ENCODE data around the gene AICDA. TPM values are rescaled to one million over a fixed set of nuclear protein-coding genes. Genes with fewer than 3 reads are reported as not detected.
"Not testable (repeated sequence)": the region's sequence is repeated elsewhere in the genome, so short reads cannot be mapped to it uniquely, and the experiment has no call there.

The AICDA gene
- total RNA-seq, 2 experiments from 2014 or later = not detected

DNA sequence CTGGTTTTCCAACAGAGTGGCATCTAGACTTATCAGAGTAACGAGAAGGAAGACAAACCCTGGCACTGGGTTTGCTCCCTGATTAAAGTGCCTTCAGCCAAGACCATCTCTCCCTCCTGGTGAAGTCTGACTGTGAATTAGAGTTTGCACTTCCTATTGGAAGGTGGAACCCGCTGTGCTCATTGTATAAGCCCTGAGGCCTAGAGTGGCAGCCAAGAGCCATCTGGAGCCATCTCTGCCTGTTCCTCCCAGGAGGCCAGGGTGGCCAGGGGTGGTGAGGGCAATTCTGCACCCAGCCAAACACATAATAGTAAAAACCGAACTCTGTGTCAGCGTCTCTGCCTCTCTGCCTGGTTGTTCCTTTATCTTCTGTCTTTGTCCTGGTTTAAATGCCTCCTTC lies 25.0 kb upstream of the AICDA start:
- POLR2A ChIA-PET = no interaction called here
- no peaks in the 10 kb centered on the region for H3K27me3 Mint-ChIP-seq

DNA sequence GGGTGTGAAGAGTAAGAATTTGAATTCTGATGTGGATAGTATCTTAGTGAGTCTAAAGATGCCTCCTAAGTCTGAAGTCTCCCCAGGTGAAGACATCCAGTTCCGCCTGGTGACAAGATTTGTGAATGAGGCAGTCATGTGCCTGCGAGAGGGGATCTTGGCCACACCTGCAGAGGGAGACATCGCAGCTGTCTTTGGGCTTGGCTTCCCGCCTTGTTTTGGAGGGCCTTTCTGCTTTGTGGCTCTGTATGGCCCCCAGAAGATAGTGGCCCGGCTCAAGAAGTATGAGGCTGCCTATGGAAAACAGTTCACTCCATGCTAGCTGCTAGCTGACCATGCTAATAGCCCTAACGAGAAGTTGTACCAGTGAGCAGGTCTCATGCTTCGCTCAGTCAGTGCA lies 24.6 kb upstream of the AICDA start:
- ChIA-PET POLR2A (no interaction called here), CTCF (interaction anchor here (0.7 kb wide), 1 partner anchor 20 kb away, joined by 3 read pairs; no protein-coding TSS in a partner anchor)
- Mint-ChIP-seq H3K9me3 (ENCODE audit: low read depth) (no peaks in the 10 kb centered on the region), H3K27ac (no peak overlapping the region), H3K4me1 (no peaks in the 10 kb centered on the region), H3K27me3 (no peaks in the 10 kb centered on the region), H3K36me3 (ENCODE audit: low read depth) (no peaks in the 10 kb centered on the region), H3K4me3 (no peak overlapping the region)
- intact Hi-C loops (cut with DNase I, micrococcal nuclease) = no loop called here
- ATAC-seq = no peak
- no peak for DNase-seq

More for the DNA sequence above, 25.0 kb upstream of the AICDA start:
- intact Hi-C loops (cut with DNase I, micrococcal nuclease) = no loop called here
- H3K4me3 Mint-ChIP-seq = no peak overlapping the region
- H3K9me3 Mint-ChIP-seq (ENCODE audit: low read depth) = no peaks in the 10 kb centered on the region
- H3K4me1 Mint-ChIP-seq = no peaks in the 10 kb centered on the region
- no peak for ATAC-seq
- no peaks in the 10 kb centered on the region for H3K36me3 Mint-ChIP-seq (ENCODE audit: low read depth)
- H3K27ac Mint-ChIP-seq = no peak overlapping the region
- no peak for DNase-seq
- CTCF ChIA-PET = no interaction called here

DNA sequence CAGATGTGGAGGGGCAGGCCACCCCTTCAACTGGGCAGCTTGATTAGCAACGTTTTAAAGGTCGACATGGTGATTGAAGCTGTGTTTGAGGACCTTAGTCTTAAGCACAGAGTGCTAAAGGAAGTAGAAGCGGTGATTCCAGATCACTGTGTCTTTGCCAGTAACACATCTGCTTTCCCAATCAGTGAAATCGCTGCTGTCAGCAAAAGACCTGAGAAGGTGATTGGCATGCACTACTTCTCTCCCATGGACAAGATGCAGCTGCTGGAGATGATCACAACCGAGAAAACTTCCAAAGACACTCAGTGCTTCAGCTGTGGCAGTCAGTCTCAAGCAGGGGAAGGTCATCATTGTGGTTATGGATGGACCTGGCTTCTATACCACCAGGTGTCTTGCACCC lies 23.9 kb upstream of the AICDA start:
- POLR2A ChIA-PET = no interaction called here
- Mint-ChIP-seq H3K4me1 (no peaks in the 10 kb centered on the region), H3K27me3 (no peaks in the 10 kb centered on the region), H3K4me3 (no peak overlapping the region), H3K36me3 (ENCODE audit: low read depth) (no peaks in the 10 kb centered on the region), H3K9me3 (ENCODE audit: low read depth) (no peaks in the 10 kb centered on the region), H3K27ac (no peak overlapping the region)
- CTCF ChIA-PET = interaction anchor here (0.7 kb wide), 1 partner anchor 21 kb away, joined by 3 read pairs; no protein-coding TSS in a partner anchor
- DNase-seq (no peak), ATAC-seq (no peak)
- intact Hi-C loops (cut with DNase I, micrococcal nuclease) = no loop called here

DNA sequence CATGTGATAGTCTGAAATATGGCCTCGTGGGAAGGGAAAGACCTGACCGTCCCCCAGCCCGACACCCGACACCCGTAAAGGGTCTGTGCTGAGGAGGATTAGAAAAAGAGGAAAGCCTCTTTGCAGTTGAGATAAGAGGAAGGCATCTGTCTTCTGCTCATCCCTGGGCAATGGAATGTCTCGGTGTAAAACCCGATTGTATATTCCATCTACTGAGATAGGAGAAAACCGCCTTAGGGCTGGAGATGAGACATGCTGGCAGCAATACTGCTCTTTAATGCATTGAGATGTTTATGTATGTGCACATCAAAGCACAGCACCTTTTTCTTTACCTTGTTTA lies 23.3 kb upstream of the AICDA start:
- POLR2A ChIA-PET; DNase-seq; CTCF ChIA-PET; H3K27me3 Mint-ChIP-seq; H3K4me1 Mint-ChIP-seq; H3K9me3 Mint-ChIP-seq (ENCODE audit: low read depth); ATAC-seq; H3K4me3 Mint-ChIP-seq; H3K27ac Mint-ChIP-seq; H3K36me3 Mint-ChIP-seq (ENCODE audit: low read depth); intact Hi-C loops (cut with DNase I, micrococcal nuclease): not testable (repeated sequence)

DNA sequence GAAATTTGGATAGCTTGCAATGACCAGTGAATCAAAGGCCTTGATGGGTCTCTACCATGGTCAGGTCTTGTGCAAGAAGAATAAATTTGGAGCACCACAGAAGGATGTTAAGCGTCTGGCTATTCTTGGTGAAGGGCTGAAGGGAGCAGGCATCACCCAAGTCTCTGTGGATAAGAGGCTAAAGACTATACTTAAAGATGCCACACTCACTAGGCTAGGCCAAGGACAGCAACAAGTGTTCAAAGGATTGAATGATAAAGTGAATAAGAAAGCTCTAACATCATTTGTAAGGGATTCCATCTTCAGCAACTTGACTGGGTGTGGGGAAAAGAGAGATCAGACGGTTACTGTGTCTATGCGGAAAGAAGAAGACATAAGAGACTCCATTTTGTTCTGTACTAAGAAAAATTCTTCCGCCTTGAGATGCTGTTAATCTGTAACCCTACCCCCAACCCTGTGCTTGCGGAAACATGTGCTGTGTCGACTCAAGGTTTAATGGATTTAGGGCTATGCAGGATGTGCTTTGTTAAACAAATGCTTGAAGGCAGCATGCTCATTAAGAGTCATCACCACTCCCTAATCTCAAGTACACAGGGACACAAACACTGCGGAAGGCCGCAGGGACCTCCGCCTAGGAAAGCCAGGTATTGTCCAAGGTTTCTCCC lies 22.8 kb upstream of the AICDA start:
- H3K27me3 Mint-ChIP-seq; CTCF ChIA-PET; intact Hi-C loops (cut with DNase I, micrococcal nuclease); H3K36me3 Mint-ChIP-seq (ENCODE audit: low read depth); H3K9me3 Mint-ChIP-seq (ENCODE audit: low read depth); ATAC-seq; H3K27ac Mint-ChIP-seq; DNase-seq; H3K4me3 Mint-ChIP-seq; H3K4me1 Mint-ChIP-seq; POLR2A ChIA-PET: not testable (repeated sequence)

DNA sequence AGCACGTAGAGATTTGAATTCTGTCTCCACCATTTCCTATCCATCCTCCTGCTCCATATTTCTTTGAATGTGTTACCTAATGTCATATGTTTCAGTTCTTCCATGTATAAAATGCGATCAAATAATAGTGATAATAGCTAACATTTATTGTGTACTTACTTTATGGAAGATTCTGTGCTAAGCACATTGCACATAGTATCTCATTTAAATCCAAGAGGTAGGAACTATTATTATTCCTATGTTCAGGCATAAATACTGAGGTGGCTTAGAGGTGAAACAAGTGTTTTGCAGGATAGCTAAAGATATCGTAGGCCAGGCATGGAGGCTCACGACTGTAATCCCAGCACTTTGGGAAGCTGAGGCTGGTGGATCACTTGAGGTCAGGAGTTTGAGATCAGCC lies 17.5 kb upstream of the AICDA start:
- ChIA-PET POLR2A (no interaction called here), CTCF (interaction anchor here (1.1 kb wide), 1 partner anchor 40 kb away, joined by 5 read pairs; no protein-coding TSS in a partner anchor)
- Mint-ChIP-seq H3K27me3 (no peaks in the 10 kb centered on the region), H3K36me3 (ENCODE audit: low read depth) (no peaks in the 10 kb centered on the region), H3K9me3 (ENCODE audit: low read depth) (no peaks in the 10 kb centered on the region), H3K27ac (no peak overlapping the region), H3K4me3 (no peak overlapping the region), H3K4me1 (peaks cover 5% of the 10 kb centered on the region)
- intact Hi-C loops (cut with DNase I, micrococcal nuclease) = no loop called here
- ATAC-seq (no peak), DNase-seq (no peak)

DNA sequence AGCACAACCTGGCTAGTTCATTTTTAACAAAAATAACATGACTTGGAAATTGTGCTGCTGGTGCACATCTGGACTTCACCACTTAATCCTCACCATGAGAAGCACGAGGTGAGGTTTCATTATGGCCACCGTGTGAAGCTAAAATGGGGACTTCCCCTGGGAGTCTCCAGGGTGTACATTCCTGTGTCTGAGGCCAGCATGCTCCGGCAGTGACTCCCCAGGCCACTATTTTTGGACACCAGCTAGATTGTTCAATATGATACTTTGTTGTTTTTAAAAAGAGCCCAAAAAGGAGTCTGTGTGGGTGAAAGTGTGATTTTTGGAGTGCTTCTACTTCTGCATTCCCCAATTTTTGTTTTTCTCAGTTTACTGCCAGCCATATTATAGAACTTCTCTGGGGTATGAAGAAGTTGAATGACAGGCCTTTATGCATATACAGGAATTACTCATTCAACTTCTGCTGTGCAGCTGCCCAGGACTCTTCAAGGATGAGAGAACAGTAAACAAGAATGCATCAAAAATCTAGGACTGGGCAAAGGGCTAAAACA lies 16.9 kb upstream of the AICDA start:
- CTCF ChIA-PET = interaction anchor here (0.6 to 1.1 kb wide), 4 partner anchors 40 to 420 kb away, joined by 3 to 5 read pairs (median 4); no protein-coding TSS in a partner anchor

DNA sequence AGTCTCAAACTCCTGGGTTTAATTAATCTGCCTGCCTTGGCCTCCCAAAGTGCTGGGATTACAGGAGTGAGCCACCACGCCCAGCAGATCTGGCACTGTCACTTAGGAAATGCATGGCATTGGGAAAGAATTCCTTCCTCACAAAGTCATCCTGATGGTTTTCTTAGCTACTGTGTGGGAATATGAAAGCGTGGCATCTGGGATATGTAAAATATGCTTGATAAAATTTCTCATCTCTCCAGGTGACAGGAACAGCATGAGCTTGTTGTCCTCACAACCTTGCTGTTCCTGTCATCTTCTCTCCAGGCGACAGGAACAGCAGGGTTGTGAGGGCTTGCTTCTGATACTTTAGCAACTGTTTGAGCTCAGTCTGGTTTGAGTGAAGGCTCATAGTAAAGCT lies 16.1 kb upstream of the AICDA start:
- Mint-ChIP-seq H3K36me3 (ENCODE audit: low read depth) (no peaks in the 10 kb centered on the region), H3K9me3 (ENCODE audit: low read depth) (no peaks in the 10 kb centered on the region), H3K4me1 (peaks cover 5% of the 10 kb centered on the region), H3K27ac (no peak overlapping the region), H3K27me3 (no peaks in the 10 kb centered on the region), H3K4me3 (no peak overlapping the region)
- intact Hi-C loops (cut with DNase I, micrococcal nuclease) = no loop called here
- ATAC-seq (no peak), DNase-seq (no peak)
- CTCF ChIA-PET = interaction anchor here (0.6 to 1.1 kb wide), 5 partner anchors 9 to 420 kb away, joined by 3 to 4 read pairs (median 3); no protein-coding TSS in a partner anchor
- POLR2A ChIA-PET = no interaction called here

More for the DNA sequence above, 16.9 kb upstream of the AICDA start:
- no peaks in the 10 kb centered on the region for H3K9me3 Mint-ChIP-seq (ENCODE audit: low read depth)
- H3K36me3 Mint-ChIP-seq (ENCODE audit: low read depth) = no peaks in the 10 kb centered on the region
- POLR2A ChIA-PET = no interaction called here
- intact Hi-C loops (cut with DNase I, micrococcal nuclease) = no loop called here
- no peak overlapping the region for H3K27ac Mint-ChIP-seq
- no peak for ATAC-seq
- no peak overlapping the region for H3K4me3 Mint-ChIP-seq
- H3K27me3 Mint-ChIP-seq = no peaks in the 10 kb centered on the region
- peaks cover 5% of the 10 kb centered on the region for H3K4me1 Mint-ChIP-seq
- DNase-seq = no peak

DNA sequence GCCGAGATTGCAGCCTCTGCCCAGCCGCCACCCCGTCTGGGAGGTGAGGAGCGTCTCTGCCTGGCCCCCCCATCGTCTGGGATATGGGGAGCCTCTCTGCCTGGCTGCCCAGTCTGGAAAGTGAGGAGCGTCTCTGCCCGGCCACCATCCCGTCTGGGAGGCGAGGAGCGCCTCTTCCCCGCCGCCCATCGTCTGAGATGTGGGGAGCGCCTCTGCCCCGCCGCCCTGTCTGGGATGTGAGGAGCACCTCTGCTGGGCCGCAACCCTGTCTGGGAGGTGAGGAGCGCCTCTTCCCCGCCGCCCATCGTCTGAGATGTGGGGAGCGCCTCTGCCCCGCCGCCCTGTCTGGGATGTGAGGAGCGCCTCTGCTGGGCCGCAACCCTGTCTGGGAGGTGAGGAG lies 12.1 kb upstream of the AICDA start:
- H3K27me3 Mint-ChIP-seq; H3K9me3 Mint-ChIP-seq (ENCODE audit: low read depth); H3K4me3 Mint-ChIP-seq; CTCF ChIA-PET; ATAC-seq; POLR2A ChIA-PET; H3K36me3 Mint-ChIP-seq (ENCODE audit: low read depth); H3K4me1 Mint-ChIP-seq; intact Hi-C loops (cut with DNase I, micrococcal nuclease); DNase-seq; H3K27ac Mint-ChIP-seq: not testable (repeated sequence)

DNA sequence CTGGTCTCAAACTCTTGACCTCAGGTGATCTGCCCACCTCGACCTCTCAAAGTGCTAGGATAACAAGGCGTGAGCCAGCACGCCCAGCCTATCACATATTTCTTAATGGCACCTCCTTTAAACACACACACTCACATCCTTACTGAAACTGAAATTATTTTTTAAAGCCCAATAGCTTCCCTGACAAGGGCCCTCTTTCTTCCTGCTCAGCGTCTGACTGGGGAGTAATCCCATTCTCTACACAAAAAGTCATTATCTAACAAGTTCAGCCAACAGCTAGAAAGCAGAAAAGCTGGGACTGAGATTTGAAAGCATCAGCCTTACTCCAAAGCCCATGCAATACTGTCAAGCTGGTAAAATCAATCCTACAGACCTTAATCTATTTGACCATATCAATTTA lies 10.0 kb upstream of the AICDA start:
- no peak overlapping the region for H3K27ac Mint-ChIP-seq
- no peak for DNase-seq
- POLR2A ChIA-PET = no interaction called here
- no peaks in the 10 kb centered on the region for H3K27me3 Mint-ChIP-seq
- ATAC-seq = no peak
- intact Hi-C loops (cut with DNase I, micrococcal nuclease) = no loop called here
- no peak overlapping the region for H3K4me3 Mint-ChIP-seq
- CTCF ChIA-PET = interaction anchor here (1.2 to 1.3 kb wide), 2 partner anchors 35 to 83 kb away, joined by 3 to 4 read pairs; no protein-coding TSS in a partner anchor
- H3K36me3 Mint-ChIP-seq (ENCODE audit: low read depth) = no peaks in the 10 kb centered on the region
- no peaks in the 10 kb centered on the region for H3K4me1 Mint-ChIP-seq
- H3K9me3 Mint-ChIP-seq (ENCODE audit: low read depth) = peaks cover 2% of the 10 kb centered on the region

DNA sequence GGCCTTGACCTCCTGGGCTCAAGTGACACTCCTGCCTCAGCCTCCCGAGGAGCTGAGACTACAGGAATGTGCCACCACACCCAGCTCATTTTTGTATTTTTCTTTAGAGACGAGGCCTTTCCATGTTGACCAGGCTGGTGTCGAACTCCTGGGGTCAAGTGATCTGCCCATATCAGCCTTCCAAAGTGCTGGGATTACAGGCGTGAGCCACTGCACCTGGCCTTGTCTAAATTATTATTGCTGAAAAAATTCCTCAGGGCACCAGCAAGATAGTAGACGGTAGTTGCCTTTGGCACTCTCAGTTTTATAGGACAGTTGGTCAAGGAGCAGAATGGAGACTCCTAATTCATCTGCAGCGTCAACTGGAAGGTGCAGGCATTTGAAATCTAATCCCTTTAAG lies 2.5 kb upstream of the AICDA start:
- DNase-seq (no peak), ATAC-seq (no peak)
- CTCF ChIA-PET = no interaction called here
- Mint-ChIP-seq H3K27ac (no peak overlapping the region), H3K4me3 (no peak overlapping the region), H3K36me3 (ENCODE audit: low read depth) (no peaks in the 10 kb centered on the region), H3K4me1 (peaks cover 2% of the 10 kb centered on the region), H3K27me3 (no peaks in the 10 kb centered on the region), H3K9me3 (ENCODE audit: low read depth) (no peaks in the 10 kb centered on the region)
- intact Hi-C loops (cut with DNase I, micrococcal nuclease) = no loop called here
- POLR2A ChIA-PET = no interaction called here

DNA sequence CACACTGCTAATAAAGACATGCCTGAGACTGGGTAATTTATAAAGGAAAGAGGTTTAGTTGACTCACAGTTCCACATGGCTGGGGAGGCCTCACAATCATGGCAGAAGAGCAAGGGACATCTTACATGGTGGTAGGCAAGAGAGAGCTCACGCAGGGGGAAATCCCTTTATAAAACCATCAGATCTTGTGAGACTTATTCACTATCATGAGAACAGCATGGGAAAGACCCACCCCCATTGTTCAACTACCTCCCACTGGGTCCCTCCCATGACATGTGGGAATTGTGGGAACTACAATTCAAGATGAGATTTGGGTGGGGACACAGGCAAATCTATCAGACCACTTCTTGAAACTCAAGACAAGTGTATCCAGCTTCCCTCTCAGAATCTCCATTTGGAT lies 1.2 kb upstream of the AICDA start:
- CTCF ChIA-PET; H3K4me3 Mint-ChIP-seq; DNase-seq; H3K36me3 Mint-ChIP-seq (ENCODE audit: low read depth); H3K27ac Mint-ChIP-seq; POLR2A ChIA-PET; intact Hi-C loops (cut with DNase I, micrococcal nuclease); H3K27me3 Mint-ChIP-seq; H3K9me3 Mint-ChIP-seq (ENCODE audit: low read depth); H3K4me1 Mint-ChIP-seq; ATAC-seq: not testable (repeated sequence)
